HG02870 (cell line): ENCODE data around the gene PLD1.

Experiments
- ATAC-seq: cut with Tn5 transposase; IDR thresholded peaks from one replicate; pipeline ENCODE4 v1.9.1; 2021; ENCODE audit warnings: mild to moderate bottlenecking, moderate library complexity; ENCODE audit not compliant: unreplicated experiment

Gene PLD1

DNA sequence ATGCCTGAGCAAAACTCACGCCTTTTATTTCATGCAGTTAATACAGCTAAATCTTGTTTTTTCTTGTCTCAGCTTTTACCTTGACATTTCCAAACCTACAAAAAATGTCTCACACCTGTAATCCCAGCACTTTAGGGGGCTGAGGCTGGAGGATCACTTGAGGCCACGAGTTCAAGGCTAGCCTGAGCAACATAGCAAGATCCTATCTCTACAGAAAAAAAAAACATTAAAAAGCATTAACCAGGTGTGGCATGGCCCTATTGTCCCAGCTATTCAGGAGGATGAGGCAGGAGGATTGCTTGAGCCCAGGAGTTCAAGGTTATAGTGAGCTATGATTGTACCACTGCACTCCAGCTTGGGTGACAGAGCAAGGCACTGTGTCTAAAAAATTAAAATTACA, 29.0 kb upstream of the PLD1 start:
- no peak for ATAC-seq

GRCh38 chr3:171838218-171838720, 28.0 kb upstream of the PLD1 start:
- ATAC-seq: no peak

DNA sequence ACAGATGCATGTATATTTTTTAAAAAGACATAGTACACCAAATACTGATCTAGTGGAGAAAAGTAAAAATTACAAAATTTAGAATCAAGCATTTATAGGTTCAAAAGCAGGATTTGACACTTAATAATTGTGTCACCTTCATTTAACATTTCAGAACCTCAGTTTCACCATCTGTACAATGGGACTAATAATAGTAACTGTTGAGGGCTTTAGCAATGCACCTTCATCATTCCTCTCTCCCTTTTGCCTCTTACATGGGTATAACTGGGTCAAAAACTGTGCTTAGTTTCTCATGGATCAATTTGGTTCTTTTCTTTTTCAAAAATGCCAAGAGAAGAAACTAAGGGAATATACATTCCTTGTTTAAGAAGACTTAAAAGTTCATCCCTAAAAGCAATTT, 27.4 kb upstream of the PLD1 start:
- ATAC-seq: no peak

- ATAC-seq: no peak
These were observed 26.6 kb upstream of the PLD1 start for GRCh38 chr3:171836855-171837254.

- no peak for ATAC-seq
These were observed 25.3 kb upstream of the PLD1 start for GRCh38 chr3:171835613-171836012.

- no peak for ATAC-seq
These were observed 24.8 kb upstream of the PLD1 start for GRCh38 chr3:171835116-171835515.

GRCh38 chr3:171834461-171834801, 24.1 kb upstream of the PLD1 start:
- ATAC-seq: no peak

GRCh38 chr3:171833789-171834460, 23.6 kb upstream of the PLD1 start:
- peak; percentile 50 for ATAC-seq

DNA sequence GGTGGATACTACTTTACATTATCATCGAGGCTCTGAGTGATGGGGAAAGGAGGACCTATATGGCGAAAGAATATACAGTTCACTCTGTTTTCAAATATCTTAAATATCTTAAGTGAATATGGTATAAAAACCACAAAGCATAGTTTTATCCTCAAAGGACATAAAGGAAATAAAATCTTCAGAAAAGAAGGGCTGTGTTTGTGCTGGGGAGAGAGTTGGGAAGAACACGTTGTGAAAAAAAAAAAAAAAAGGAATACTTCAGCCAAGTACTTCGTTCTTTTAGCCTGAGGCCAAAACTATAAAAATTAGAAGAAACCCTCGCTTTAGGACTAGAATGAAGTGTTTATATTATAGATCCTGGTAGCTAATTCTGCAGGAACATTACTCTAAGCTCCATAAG, 22.7 kb upstream of the PLD1 start:
- no peak for ATAC-seq

GRCh38 chr3:171831936-171832335, 21.7 kb upstream of the PLD1 start:
- ATAC-seq: no peak

DNA sequence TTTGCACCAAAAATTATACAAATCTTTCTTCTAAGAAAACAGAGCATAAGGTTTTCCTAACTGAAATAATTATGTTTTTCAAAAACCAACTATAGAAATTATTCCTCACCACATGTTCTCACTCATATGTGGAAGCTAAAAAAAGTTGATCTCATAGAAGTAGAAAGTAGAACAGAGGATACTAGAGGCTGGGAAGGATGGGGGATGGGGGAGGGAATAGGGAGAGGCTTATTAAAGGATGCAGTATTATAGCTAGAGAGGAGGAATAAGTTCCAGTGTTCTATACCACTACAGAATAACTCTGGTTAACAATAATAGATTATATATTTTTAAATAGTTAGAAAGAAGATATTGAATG, 20.2 kb upstream of the PLD1 start:
- no peak for ATAC-seq

- no peak for ATAC-seq
These were observed 19.7 kb upstream of the PLD1 start for GRCh38 chr3:171829841-171830517.

DNA sequence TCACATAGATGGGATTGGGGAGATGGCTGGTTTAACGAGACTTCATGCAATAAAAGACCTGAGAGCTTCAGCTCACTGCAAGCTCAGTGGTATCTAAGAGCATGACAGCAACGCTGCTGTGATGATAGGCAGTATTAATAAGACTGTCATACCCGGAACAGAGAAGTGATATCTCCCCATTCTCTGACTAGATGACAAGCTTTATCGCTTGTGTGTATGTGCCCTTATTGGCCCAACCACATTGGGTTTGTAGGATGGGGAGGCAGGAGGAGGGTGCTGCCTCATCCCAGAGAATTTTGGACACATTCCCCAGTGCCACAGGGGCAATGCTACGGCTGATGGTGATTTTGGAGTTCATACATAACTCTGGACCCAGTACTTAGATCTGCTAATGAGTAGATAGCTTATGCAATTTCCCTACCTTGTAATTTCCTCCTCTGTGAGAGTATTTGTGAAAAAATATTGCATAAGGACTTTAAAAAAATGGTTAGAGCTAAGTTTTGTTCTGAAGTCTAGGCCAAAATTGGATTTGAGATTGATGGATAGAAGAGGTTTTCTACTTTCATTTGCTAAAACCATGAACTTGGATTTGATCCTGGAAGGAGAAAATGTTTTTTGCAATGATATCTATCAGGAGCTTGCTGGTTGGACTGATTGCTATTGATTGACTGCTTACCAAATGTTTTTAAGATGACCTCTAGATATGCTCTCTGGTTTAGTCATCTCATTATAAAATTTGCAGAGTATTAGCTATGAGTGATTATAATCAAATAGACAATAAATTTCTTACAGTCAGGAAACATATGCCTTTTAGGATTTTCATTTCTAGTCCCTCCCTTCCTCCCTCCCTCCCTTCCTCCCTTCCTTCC, 18.9 kb upstream of the PLD1 start:
- no peak for ATAC-seq

- no peak for ATAC-seq
These were observed 17.7 kb upstream of the PLD1 start for GRCh38 chr3:171827836-171828458.

- no peak for ATAC-seq
These were observed 17.1 kb upstream of the PLD1 start for GRCh38 chr3:171827385-171827784.

DNA sequence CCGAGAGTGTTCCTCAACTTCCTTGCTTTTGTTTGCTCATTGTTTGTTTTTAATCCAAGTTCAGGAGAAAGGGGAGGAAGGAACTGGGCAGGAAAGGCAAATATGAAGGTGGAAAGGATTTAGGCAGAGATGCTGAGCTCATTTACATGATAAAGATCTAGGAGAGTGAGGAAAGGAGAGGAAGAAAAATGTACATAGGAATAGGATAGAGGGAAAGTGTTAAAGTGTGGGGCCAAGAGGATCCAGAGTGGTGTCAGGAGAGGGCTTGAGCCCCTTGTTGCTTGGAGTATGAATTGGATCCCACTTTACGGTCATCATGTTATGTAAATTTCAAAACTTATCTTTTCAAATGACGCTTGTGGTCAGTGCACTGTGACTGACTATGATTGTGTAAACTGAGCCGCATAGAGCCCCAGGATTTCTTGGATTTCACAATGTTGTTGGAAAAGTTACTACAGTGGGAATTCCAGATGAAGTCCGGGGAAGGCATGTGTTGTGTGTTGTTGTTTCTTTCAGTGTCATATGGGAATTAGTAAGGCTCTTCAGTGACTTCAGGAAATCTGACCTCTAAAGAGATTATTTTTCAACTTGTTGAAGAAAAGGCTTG, 15.0 kb upstream of the PLD1 start:
- no peak for ATAC-seq

GRCh38 chr3:171824824-171825221, 14.5 kb upstream of the PLD1 start:
- ATAC-seq: no peak

- ATAC-seq: no peak
These were observed 13.8 kb upstream of the PLD1 start for GRCh38 chr3:171824116-171824515.

DNA sequence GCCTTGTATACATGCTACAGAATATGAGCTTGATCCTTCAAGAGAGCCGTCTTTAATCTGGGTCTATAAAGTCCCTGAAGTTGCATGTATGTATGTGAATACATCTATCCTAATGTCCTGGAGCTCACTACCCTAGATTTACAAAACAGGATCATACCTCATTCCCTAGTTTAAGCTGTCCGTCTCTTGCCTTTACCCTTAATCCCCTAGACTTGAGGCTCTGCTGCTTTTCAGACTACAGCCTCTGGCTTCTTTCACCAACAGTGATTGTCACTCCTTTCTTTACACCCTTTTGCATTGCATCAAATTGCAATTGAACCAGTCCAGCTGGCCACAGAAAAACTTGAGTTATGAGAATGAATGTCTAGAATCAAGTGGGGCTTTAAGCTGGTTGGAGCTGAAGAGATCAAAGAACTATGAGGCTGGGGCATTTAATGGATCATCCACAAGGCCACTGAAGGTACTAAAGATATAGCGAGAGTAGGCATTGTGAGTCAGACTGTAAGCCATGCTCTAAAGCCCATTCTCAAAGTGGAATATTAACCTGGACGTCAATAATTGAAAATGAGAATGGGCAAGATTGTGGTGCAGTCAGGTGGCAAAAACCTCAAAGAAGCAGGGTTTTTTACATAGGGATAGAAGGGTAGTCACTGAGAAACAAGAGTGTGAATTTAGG, 12.3 kb upstream of the PLD1 start:
- no peak for ATAC-seq

DNA sequence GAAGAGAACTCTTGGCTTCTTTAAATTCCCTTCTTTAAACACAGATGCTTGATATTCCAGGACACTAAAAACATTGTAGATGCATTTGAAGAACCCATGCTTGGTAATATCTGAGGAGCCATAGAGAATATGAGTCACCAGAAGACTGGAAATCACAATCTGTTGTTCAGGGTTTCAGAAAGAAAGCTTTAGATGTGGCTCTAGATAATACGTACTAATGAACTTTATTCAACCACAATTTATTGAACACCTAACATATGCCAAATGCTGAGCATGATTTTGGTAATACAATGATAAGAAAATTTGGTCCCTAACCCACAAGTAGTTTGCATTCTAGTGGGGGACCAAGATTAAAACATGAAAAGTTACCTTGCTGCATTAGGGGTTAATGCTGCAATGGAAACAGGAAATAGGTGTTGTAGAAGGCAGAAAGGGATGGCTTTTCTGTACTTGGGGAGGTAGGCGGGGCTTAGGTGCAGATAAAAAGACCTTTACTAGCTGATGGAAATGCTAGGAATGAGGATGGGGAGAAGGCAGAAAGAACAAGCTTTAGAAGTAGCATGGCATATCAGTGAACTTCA, 11.6 kb upstream of the PLD1 start:
- ATAC-seq: no peak
